ENCODE measurements around the gene MAP3K15.

- TF ChIP-seq ZNF274 (IDR thresholded peaks at IDR 0.05; ENCODE audit: low read depth, low read length) (no peak), SUZ12 (IDR thresholded peaks at IDR 0.05; ENCODE audit: extremely low read depth, insufficient read depth, insufficient read length) (no peak), YY1 (IDR thresholded peaks at IDR 0.05; ENCODE audit: insufficient read depth, insufficient read length) (no peak)
Observed at GRCh38 chrX:19541196-19541595, 25.9 kb upstream of the MAP3K15 start.

Measured in NT2/D1 (cell line).